Measurements from ENCODE around the gene TBC1D8. TPM values are rescaled to one million over a fixed set of nuclear protein-coding genes. Genes with fewer than 3 reads are reported as not detected.
"Not testable (repeated sequence)": the region's sequence is repeated elsewhere in the genome, so short reads cannot be mapped to it uniquely, and the experiment has no call there.

Gene TBC1D8
- polyA plus RNA-seq (2012; ENCODE audit: insufficient read depth, insufficient read length) = 17.8 TPM

DNA sequence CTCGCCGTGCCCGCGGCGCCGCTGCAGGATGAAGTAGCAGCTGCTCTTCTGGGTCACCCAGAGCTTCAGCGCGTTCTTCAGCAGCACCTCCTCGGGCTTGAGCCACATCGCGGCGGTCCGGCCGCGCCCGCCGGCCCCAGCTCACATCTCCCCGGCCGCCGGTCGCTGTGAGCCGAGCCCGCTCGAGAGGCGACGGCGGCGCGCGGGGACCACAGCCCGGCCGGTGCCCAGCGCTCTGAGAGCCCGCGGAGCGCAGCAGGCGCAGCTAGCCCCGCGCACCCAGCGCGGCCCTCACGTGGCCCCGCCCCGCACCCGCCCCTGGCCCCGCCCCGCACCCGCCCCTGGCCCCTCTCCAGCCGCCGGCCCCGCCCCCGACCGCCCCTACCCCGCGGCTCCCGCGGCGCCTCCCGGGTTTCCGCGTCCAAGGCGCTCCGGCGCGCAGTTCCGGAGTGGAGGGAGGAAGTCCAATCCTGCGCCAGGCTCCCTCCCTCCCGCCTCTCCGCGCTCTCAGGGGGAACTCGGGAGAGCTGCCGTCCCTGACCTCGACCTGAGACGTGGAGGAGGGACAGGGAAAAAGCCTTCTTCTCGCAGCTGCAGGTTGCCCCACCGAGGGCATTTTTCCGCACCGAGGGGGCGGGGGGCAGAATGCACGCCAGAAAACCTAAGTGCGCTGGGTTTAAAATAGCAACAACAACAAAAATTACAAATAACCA lies at the start of gene TBC1D8:
TBC1D8 (minus strand) TSS at position 237 of the 713 bp plus-strand sequence; CDS start at position 108, 129 bp downstream.
- peak within 1 kb of the TSS; percentile 68 for H3K4me3 ChIP-seq (ENCODE audit: low read length)
- DNase-seq (ENCODE audit: low read depth, low spot score) = peak; percentile 32

GRCh38 chr2:101200676-101201075 lies 49.5 kb upstream of the TBC1D8 start:
- no peak overlapping the region for H3K4me3 ChIP-seq (ENCODE audit: low read length)
- DNase-seq (ENCODE audit: low read depth, low spot score) = no peak

- H3K4me3 ChIP-seq (ENCODE audit: low read length) = no peak overlapping the region
- DNase-seq (ENCODE audit: low read depth, low spot score) = no peak
Measured at GRCh38 chr2:101199251-101199791, 48.1 kb upstream of the TBC1D8 start.

DNA sequence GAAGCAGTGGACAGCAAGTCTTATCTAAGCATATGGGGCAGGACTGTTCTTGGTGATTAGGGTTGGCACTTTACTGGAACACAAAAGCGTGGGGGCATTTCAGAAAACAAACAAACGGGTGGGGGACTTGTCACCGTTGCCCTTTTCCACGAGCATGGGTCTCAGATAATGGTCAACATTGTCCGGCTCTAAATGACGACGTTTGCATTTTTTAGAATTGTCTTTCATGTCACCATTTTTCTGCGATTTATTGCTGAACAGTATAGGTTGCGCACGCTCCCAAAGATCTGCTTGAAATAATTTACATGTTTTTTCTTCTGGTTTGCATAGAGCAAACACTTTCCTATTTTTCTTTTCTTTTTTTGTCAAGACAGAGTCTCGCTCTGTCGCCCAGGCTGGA lies 46.6 kb upstream of the TBC1D8 start:
- no peak for DNase-seq (ENCODE audit: low read depth, low spot score)
- no peak overlapping the region for H3K4me3 ChIP-seq (ENCODE audit: low read length)

DNA sequence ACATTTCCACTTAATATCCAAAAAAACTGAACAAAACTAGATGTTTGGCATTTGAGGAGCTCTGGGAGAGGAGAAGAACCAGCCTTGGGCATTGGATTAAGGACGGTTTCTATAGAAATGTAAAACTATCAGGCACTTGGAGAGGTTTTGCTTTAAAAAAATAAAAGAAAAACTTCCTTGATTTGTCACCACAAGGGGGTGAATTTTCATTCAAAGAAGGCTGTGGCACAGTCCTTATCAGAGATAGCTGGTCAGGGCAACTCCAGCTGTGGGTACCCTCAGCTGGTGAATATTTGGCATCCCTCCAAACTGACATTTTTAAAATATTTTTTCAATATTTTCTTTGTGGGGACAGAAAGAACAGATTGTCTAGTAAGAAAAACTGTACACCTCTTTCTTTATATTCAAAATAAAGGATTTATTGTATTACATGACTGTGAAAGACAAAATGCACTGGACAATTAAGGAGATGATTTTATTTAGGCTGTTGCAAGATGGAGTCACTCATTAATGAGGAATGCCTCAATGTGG lies 46.1 kb upstream of the TBC1D8 start:
- no peak overlapping the region for H3K4me3 ChIP-seq (ENCODE audit: low read length)
- peak; percentile 20 for DNase-seq (ENCODE audit: low read depth, low spot score)

- H3K4me3 ChIP-seq (ENCODE audit: low read length) = no peak overlapping the region
- no peak for DNase-seq (ENCODE audit: low read depth, low spot score)
Measured at GRCh38 chr2:101195871-101196661, 44.9 kb upstream of the TBC1D8 start.

DNA sequence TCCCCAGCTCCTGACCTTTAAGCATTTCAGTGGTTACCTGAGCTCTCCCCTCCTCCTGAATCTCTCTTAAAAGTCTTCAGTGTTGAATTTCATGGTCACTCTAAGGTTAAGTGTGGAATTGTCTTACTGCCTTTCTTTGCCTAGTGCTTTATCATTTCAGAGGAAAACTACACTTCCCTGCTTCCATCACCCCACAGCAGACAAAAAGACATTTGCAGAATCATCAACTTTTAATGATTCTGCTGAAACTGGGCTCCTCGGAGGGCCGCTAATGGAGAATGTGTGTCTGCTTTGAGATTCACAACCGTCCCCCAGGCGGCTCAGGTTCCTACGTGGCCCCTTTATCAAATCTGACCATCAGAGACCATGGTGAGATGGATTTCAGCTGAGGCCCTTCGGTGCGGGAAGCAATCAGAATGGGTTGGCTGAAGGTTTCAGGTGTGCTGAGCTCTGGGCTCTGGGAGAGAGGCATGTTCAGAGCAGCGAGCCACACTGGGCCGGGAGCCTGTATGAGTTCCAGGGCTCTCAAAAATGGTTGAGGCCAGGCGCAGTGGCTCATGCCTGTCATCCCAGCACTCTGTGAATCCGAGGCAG lies 41.9 kb upstream of the TBC1D8 start:
- no peak for DNase-seq (ENCODE audit: low read depth, low spot score)
- H3K4me3 ChIP-seq (ENCODE audit: low read length) = no peak overlapping the region

DNA sequence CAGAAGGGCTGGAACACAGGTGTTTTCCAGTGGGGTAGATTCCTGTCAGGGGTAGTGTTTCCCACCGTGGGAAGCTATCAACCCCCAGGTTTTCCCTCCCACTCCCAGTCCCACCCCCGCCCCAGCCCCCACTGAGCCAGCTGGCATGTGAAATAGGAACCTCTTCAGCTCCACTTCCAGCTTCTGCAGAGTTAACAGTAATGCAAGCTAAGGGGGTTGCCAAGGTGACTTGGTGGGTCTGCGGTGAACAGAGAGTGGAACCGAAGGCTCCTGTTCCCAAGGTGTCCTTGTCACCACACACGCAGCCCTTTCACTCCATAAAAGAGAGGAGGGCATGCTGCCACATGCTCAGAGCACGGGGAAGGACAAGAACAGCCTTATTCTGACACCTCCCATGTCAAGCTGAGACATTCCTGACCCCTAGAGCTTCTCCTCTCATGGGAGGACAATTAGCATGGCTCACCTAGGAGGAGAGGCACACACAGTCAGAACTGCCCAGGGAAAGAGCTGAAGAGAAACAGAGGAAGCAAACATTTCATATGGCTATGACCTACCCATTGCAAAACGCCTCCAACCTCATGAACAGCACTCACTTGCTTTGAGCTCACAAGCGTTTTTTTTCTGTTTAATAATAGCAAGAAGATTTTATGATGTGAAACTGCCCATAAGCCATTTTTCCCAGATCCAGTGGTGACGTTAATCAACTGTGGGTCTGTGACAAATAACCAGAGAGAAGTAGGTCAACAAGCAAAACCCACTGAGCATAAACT lies 39.8 kb upstream of the TBC1D8 start:
- no peak for DNase-seq (ENCODE audit: low read depth, low spot score)
- H3K4me3 ChIP-seq (ENCODE audit: low read length) = no peak overlapping the region

DNA sequence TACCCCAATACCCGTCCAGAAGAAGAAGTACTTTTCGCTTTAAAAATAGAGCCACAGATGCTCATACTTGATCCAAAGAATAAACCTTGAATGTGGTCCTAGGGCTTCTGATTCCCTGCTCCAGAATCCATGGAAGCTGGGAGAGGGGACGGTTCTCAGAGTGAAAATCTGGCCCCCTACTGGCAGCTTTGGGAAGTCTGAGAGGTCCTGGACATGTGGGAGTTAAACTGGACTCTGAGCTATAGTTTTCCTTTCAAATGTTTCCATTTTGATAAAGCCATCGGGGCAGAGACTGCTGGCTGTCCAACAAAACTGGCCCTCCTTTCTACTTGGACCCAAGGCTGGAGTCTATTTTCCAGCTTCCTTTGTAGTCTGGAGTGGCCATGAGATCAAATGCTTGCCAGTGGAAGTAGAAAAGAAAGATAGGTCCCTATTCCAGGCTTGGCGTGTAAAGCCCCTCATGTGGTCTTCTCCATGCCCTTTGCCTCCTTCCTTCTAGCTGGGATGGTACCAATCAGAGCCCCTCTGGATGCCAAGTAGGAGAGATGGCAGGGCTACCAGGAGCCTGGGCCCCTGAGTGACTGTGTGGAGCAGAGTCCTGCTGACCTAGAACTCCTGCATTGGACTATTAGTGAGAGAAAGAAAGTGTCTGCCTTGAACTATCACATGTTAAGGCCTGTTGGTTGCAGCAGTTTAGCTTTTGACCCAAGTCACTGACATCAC lies 37.7 kb upstream of the TBC1D8 start:
- no peak for DNase-seq (ENCODE audit: low read depth, low spot score)
- no peak overlapping the region for H3K4me3 ChIP-seq (ENCODE audit: low read length)

GRCh38 chr2:101187131-101187530 lies 35.9 kb upstream of the TBC1D8 start:
- no peak for DNase-seq (ENCODE audit: low read depth, low spot score)
- no peak overlapping the region for H3K4me3 ChIP-seq (ENCODE audit: low read length)

GRCh38 chr2:101185656-101186055 lies 34.5 kb upstream of the TBC1D8 start:
- no peak for DNase-seq (ENCODE audit: low read depth, low spot score)
- H3K4me3 ChIP-seq (ENCODE audit: low read length) = no peak overlapping the region

GRCh38 chr2:101185085-101185484 lies 33.9 kb upstream of the TBC1D8 start:
- H3K4me3 ChIP-seq (ENCODE audit: low read length) = no peak overlapping the region
- no peak for DNase-seq (ENCODE audit: low read depth, low spot score)

DNA sequence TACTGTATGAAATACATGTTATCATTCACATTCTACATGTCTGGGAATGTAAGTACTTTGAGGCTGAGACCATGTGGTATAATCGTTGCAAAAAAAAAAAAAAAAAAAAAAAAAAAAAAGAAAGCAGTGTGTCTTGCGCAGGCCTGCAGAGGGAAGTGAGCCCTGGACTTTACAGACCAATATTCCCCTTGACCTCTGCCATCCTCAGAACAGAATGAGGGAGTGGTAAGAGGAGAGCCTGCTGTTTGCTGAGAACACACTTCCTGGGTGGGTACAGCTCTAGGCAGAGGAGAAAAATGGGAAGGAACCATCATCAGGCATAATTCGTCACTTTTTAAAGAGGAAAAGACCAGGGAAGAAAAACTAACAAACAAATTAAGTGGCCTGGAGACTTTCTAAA lies 28.8 kb upstream of the TBC1D8 start:
- DNase-seq (ENCODE audit: low read depth, low spot score) = no peak
- H3K4me3 ChIP-seq (ENCODE audit: low read length) = no peak overlapping the region

DNA sequence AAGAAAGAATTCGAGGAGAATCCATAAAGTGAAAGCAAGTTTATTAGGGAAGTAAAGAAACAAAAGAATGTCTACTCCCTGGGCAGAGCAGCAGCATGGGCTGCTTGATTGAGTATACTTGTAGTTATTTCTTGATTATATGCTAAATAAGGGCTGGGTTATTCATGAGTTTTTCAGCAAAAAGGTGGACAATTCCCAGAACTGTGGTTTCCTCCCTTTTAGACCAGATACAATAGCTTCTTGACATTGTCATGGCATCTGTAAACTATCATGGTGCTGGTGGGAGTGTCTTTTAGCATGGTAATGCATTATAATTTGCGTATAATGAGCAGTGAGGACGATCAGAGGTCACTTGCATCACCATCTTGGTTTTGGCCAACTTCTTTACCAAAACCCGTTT lies 25.6 kb upstream of the TBC1D8 start:
- DNase-seq (ENCODE audit: low read depth, low spot score) = no peak
- no peak overlapping the region for H3K4me3 ChIP-seq (ENCODE audit: low read length)

- no peak for DNase-seq (ENCODE audit: low read depth, low spot score)
- no peak overlapping the region for H3K4me3 ChIP-seq (ENCODE audit: low read length)
Measured at GRCh38 chr2:101175991-101176390, 24.8 kb upstream of the TBC1D8 start.

DNA sequence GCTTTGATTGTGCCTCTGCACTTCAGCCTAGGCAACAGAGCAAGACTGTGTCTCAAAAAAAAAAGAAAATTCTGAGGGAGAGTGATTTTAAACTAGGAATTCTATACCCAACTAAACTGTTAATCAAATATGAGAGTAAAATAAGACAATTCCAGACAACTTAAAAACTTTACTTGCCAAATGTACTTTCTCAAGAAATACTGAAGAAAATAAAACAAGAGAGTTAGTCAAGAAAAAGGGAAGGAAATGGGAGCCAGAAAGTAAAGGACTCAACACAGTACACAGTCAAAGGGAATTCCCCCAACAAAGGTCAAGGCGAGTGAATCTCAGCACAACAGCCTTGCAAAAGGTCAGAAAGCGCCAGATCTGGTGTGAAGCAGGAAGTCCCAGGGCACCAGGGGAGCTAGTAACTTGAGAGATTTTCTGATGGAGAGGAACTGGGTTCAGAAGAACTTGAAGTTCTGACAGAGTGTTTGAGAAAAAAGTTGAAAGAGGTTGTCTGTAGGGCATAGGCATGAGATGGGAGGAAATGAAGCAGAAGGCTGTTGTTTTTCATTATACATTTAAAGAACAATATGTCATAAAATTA lies 22.6 kb upstream of the TBC1D8 start:
- no peak for DNase-seq (ENCODE audit: low read depth, low spot score)
- H3K4me3 ChIP-seq (ENCODE audit: low read length) = no peak overlapping the region

DNA sequence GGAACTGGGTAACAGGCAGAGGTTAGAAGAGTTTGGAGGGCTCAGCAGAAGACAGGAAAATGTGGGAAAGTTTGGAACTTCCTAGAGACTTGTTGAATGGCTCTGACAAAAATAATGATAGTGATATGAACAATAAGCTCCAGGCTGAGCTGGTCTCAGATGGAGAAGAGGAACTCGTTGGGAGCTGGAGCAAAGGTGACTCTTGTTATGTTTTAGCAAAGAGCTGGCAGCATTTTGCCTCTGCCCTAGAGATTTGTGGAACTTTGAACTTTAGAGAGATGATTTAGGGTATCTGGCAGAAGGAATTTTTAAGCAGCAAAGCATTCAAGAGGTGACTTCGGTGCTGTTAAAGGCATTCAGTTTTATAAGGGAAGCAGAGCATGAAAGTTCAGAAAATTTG lies 18.6 kb upstream of the TBC1D8 start:
- not testable (repeated sequence) for DNase-seq (ENCODE audit: low read depth, low spot score)

GRCh38 chr2:101168706-101169105 lies 17.5 kb upstream of the TBC1D8 start:
- no peak overlapping the region for H3K4me3 ChIP-seq (ENCODE audit: low read length)
- no peak for DNase-seq (ENCODE audit: low read depth, low spot score)

More for the DNA sequence above, 18.6 kb upstream of the TBC1D8 start:
- not testable (repeated sequence) for H3K4me3 ChIP-seq (ENCODE audit: low read length)

Data from Jurkat, Clone E6-1 (cell line).